Ovary (tissue), 3 donors: Measurements from ENCODE around the gene SYNDIG1.

Experiments
- EP300 ChIP-seq: sonication (generic); formaldehyde crosslinking; IDR thresholded peaks from one replicate; pipeline ENCODE4 v1.6.1; 2017; ENCODE audit warnings: antibody characterized with exemption
- POLR2A ChIP-seq: fragments of 450-650 bp; IDR thresholded peaks from one replicate; pipeline ENCODE4 v1.6.1; 2017; ENCODE audit warnings: antibody characterized with exemption, mild to moderate bottlenecking, moderate library complexity
- TF ChIP-seq, protein P1 (sequence below), 3 donors: fragments of 450-650 bp in 2 of 3; fragments of 200-600 bp in 1 of 3; IDR thresholded peaks; one replicate each; pipeline versions ENCODE4 v1.5.1 to v1.8.0; 2016 to 2022; ENCODE audit warnings: antibody characterized with exemption in 3 of 3, mild to moderate bottlenecking in 1 of 3
- donor health status: DM: no; HTN: no; CAD: no.

DNA sequence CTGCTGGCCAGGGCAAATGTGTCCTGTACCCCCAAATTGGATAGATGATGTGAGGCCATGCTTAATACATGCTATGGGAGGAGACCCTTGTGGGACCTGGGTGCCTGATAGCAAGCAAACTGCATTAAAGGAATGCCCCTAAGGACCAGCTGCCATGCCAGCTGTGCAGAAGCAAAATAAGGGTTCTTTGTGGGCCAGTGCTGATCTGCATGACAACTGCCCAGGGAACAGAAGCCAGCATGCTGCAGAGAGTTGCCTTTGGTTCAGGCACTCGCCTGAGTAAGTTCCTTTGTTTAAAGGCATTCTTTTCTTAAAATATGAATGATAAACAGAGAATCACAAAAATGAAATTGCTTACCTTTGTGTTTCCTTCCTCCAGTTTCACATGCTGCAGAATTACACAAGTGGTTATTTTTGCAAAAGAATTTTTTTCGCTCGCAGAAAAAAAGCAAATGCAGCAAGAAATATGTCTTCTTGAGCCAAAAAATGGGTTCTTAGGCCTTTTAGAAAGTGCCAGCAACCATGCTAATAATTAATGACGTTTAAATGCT lies 6.9 kb upstream of the SYNDIG1 start:
- no peak for TF ChIP-seq POLR2A
- TF ChIP-seq EP300 = no peak
- TF ChIP-seq, protein P1, sequence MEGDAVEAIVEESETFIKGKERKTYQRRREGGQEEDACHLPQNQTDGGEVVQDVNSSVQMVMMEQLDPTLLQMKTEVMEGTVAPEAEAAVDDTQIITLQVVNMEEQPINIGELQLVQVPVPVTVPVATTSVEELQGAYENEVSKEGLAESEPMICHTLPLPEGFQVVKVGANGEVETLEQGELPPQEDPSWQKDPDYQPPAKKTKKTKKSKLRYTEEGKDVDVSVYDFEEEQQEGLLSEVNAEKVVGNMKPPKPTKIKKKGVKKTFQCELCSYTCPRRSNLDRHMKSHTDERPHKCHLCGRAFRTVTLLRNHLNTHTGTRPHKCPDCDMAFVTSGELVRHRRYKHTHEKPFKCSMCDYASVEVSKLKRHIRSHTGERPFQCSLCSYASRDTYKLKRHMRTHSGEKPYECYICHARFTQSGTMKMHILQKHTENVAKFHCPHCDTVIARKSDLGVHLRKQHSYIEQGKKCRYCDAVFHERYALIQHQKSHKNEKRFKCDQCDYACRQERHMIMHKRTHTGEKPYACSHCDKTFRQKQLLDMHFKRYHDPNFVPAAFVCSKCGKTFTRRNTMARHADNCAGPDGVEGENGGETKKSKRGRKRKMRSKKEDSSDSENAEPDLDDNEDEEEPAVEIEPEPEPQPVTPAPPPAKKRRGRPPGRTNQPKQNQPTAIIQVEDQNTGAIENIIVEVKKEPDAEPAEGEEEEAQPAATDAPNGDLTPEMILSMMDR (IDR thresholded peaks at IDR 0.05) = no peak
